Naive thymus-derived CD4-positive, alpha-beta T cell (primary cell): ENCODE measurements around the gene SORBS1. TPM values are rescaled to one million over a fixed set of nuclear protein-coding genes. Genes with fewer than 3 reads are reported as not detected.
"Not testable (repeated sequence)": the region's sequence is repeated elsewhere in the genome, so short reads cannot be mapped to it uniquely, and the experiment has no call there.

Experiments
- ATAC-seq: fragments of 150-1000 bp; cut with Tn5 transposase; 2 replicates; pipeline ENCODE4 v1.10.0; 2021; ENCODE audit warnings: mild to moderate bottlenecking, moderate library complexity
- CTCF ChIA-PET: fragments of 350-600 bp; sonication (Branson Sonifier 250); formaldehyde crosslinking; loops from one replicate; lab custom pipeline; 2021; ENCODE audit warnings: antibody characterized with exemption; lab: Charles Lee
- POLR2A ChIA-PET: fragments of 350-600 bp; sonication (Branson Sonifier 250); formaldehyde crosslinking; loops from one replicate; lab custom pipeline; 2021; ENCODE audit warnings: antibody characterized with exemption, inconsistent platforms; lab: Charles Lee
- DNase-seq, 9 donors: peaks; one replicate each; pipeline versions ENCODE4 v3.0.0 to v3.0.0-alpha.2; 2020 to 2022; ENCODE audit warnings: mixed read lengths in 1 of 9
- H3K27ac ChIP-seq: one replicate; pipeline ENCODE4 v1.7.0; 2013; ENCODE audit warnings: mild to moderate bottlenecking, low read depth, low read length, moderate library complexity
- H3K27me3 ChIP-seq, 2 donors: one replicate each; pipeline ENCODE4 v1.7.0; 2013; ENCODE audit warnings: low read length in 2 of 2, mild to moderate bottlenecking in 2 of 2, moderate library complexity in 2 of 2; ENCODE audit not compliant: control insufficient read depth in 2 of 2, insufficient read depth in 2 of 2
- H3K36me3 ChIP-seq, 3 experiments: 1 replicate in 2 of 3; 2 replicates in 1 of 3; pipeline ENCODE4 v1.7.0; 2013; ENCODE audit warnings: low read length in 3 of 3, mild to moderate bottlenecking in 3 of 3, moderate library complexity in 1 of 3; ENCODE audit not compliant: insufficient read depth in 3 of 3, control insufficient read depth in 2 of 3
- H3K4me1 ChIP-seq, 2 donors: one replicate each; pipeline ENCODE4 v1.7.0; 2013; ENCODE audit warnings: low read length in 2 of 2, mild to moderate bottlenecking in 2 of 2, moderate library complexity in 1 of 2; ENCODE audit not compliant: control insufficient read depth in 2 of 2, insufficient read depth in 2 of 2
- H3K4me3 ChIP-seq: 2 replicates; pipeline ENCODE4 v1.7.0; 2013; ENCODE audit warnings: mild to moderate bottlenecking, low read length
- H3K9me3 ChIP-seq, 3 experiments: 1 replicate in 2 of 3; 2 replicates in 1 of 3; pipeline ENCODE4 v1.7.0; 2013; ENCODE audit warnings: low read length in 3 of 3; ENCODE audit not compliant: control insufficient read depth in 2 of 3
- H3K27ac Mint-ChIP-seq, 9 donors: one replicate each; pipeline ENCODE4 v1.8.0; 2020 to 2022; ENCODE audit warnings: mixed read lengths in 9 of 9, mild to moderate bottlenecking in 8 of 9, moderate library complexity in 5 of 9, inconsistent platforms in 2 of 9
- H3K27me3 Mint-ChIP-seq, 5 donors: one replicate each; pipeline ENCODE4 v1.8.0; 2021 to 2022; ENCODE audit warnings: mixed read lengths in 5 of 5, mild to moderate bottlenecking in 1 of 5
- H3K36me3 Mint-ChIP-seq, 5 donors: one replicate each; pipeline ENCODE4 v1.8.0; 2020 to 2022; ENCODE audit warnings: mixed read lengths in 5 of 5, mild to moderate bottlenecking in 3 of 5, inconsistent platforms in 1 of 5
- H3K4me1 Mint-ChIP-seq, 7 donors: one replicate each; pipeline ENCODE4 v1.8.0; 2020 to 2022; ENCODE audit warnings: mixed read lengths in 7 of 7, mild to moderate bottlenecking in 3 of 7, inconsistent platforms in 1 of 7
- H3K4me3 Mint-ChIP-seq, 10 donors: one replicate each; pipeline ENCODE4 v1.8.0; 2020 to 2022; ENCODE audit warnings: mild to moderate bottlenecking in 10 of 10, mixed read lengths in 10 of 10, moderate library complexity in 6 of 10, inconsistent platforms in 2 of 10
- H3K9me3 Mint-ChIP-seq, 11 donors: one replicate each; pipeline ENCODE4 v1.8.0; 2020 to 2022; ENCODE audit warnings: mixed read lengths in 11 of 11, mild to moderate bottlenecking in 4 of 11, inconsistent platforms in 1 of 11, moderate library complexity in 1 of 11
- intact Hi-C, 2 donors: fragments of 100-400 bp; cut with micrococcal nuclease; formaldehyde crosslinking; loops; one replicate each; pipeline ENCODE4 v1.15.1; 2023
- polyA plus RNA-seq, 2 donors: library from polyadenylated mRNA; unstranded; fragments of 300-500 nt; fragmentation: Illumina TruSeq; gene quantifications; one replicate each; pipeline ENCODE4 v1.2.3, GENCODE V29; 2021
- total RNA-seq, 6 experiments: library from RNA in 5 of 6; stranded (reverse) in 5 of 6; gene quantifications; 1 replicate in 5 of 6; 2 replicates in 1 of 6; pipeline ENCODE4 v1.2.3 and lab custom pipeline; 2021 to 2026

SORBS1 gene
- total and polyA plus RNA-seq, 7 experiments from 2014 or later: 0.58 to 1.9 (median 0.95) TPM

GRCh38 chr10:95352684-95353083, 208.5 kb downstream of the SORBS1 start:
- Histone ChIP-seq H3K4me3 (no peak overlapping the region), H3K27ac (no peak overlapping the region), H3K27me3 (no peaks in the 10 kb centered on the region), H3K9me3 (no peaks in the 10 kb centered on the region), H3K36me3 (no peaks in the 10 kb centered on the region), H3K4me1 (no peaks in the 10 kb centered on the region)
- no peak for DNase-seq
- Mint-ChIP-seq H3K27me3 (peaks cover 0 to 6% (median 0%) of the 10 kb centered on the region in 5 donors), H3K4me1 (no peaks in the 10 kb centered on the region), H3K36me3 (peaks cover 0 to 11% (median 0%) of the 10 kb centered on the region in 5 donors), H3K4me3 (no peak overlapping the region), H3K9me3 (no peaks in the 10 kb centered on the region), H3K27ac (no peak overlapping the region)
- ChIA-PET POLR2A (interaction anchor here (0.7 kb wide), 1 partner anchor 8 kb away, joined by 3 read pairs; no protein-coding TSS in a partner anchor), CTCF (no interaction called here)
- intact Hi-C loops: no loop called here
- ATAC-seq: no peak

DNA sequence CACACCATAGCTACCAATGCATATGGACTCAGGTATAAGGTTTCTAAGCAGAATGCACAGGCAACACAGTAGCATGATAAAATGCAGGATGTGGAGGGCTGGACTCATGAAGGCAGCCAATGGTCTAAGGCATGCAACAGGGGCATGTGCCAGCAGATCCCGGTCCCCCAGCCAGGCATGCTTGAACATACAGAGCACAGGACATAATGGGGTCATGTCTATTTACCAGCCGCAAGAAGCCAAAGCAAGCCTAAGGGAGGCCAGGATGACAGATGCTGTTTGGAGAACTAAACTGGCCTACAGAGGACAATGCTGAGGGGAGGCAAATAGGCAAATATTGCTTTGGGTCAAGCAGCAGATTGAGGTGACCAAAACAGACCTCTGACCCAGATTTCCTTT, 210.3 kb downstream of the SORBS1 start:
- ChIA-PET POLR2A (no interaction called here), CTCF (interaction anchor here (1.1 to 1.9 kb wide), 2 partner anchors 12 to 14 kb away, joined by 3 to 5 read pairs; no protein-coding TSS in a partner anchor)
- H3K4me3 ChIP-seq: no peak overlapping the region
- intact Hi-C loops: no loop called here
- Mint-ChIP-seq H3K9me3 (no peaks in the 10 kb centered on the region), H3K27me3 (peaks cover 0 to 16% (median 0%) of the 10 kb centered on the region in 5 donors), H3K36me3 (peaks cover 0 to 5% (median 0%) of the 10 kb centered on the region in 5 donors), H3K4me3 (no peak overlapping the region), H3K4me1 (no peaks in the 10 kb centered on the region), H3K27ac (no peak overlapping the region)
- DNase-seq: no peak
- ATAC-seq: no peak
- no peak overlapping the region for H3K27ac ChIP-seq
- H3K27me3 ChIP-seq: no peaks in the 10 kb centered on the region
- no peaks in the 10 kb centered on the region for H3K36me3 ChIP-seq
- H3K4me1 ChIP-seq: no peaks in the 10 kb centered on the region
- no peaks in the 10 kb centered on the region for H3K9me3 ChIP-seq

- ATAC-seq (no peak), DNase-seq (no peak)
- Histone ChIP-seq H3K27me3 (no peaks in the 10 kb centered on the region), H3K4me1 (no peaks in the 10 kb centered on the region), H3K9me3 (no peaks in the 10 kb centered on the region), H3K27ac (no peak overlapping the region), H3K4me3 (no peak overlapping the region), H3K36me3 (no peaks in the 10 kb centered on the region)
- peaks cover 0 to 2% (median 0%) of the 10 kb centered on the region in 5 donors for H3K36me3 Mint-ChIP-seq
- no peak overlapping the region for H3K4me3 Mint-ChIP-seq
- H3K27me3 Mint-ChIP-seq: peaks cover 0 to 16% (median 0%) of the 10 kb centered on the region in 5 donors
- H3K9me3 Mint-ChIP-seq: no peaks in the 10 kb centered on the region
- intact Hi-C loops: no loop called here
- H3K27ac Mint-ChIP-seq: no peak overlapping the region
- ChIA-PET POLR2A (no interaction called here), CTCF (interaction anchor here (1.1 to 1.9 kb wide), 2 partner anchors 13 to 14 kb away, joined by 3 to 5 read pairs; no protein-coding TSS in a partner anchor)
- H3K4me1 Mint-ChIP-seq: no peaks in the 10 kb centered on the region
Measured at GRCh38 chr10:95350219-95350829, 210.8 kb downstream of the SORBS1 start.

DNA sequence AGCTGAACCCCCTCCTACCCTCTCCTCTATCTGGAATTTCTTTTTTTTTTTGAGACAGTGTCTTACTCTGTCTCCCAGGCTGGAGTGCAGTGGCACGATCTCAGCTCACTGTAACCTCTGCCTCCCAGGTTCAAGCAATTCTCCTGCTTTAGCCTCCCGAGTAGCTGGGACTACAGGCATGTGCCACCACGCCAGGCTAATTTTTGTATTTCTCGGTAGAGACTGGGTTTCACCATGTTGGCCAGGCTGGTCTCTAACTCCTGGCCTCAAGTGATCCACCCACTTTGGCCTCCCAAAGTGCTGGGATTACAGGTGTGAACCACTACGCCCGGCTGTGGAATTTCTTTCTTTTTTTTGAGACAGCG, 213.8 kb downstream of the SORBS1 start:
- H3K9me3 Mint-ChIP-seq, DNase-seq, POLR2A ChIA-PET, H3K4me1 ChIP-seq, intact Hi-C loops, H3K27ac ChIP-seq, H3K27me3 ChIP-seq, H3K36me3 Mint-ChIP-seq, ATAC-seq, H3K4me3 Mint-ChIP-seq, H3K4me1 Mint-ChIP-seq, H3K9me3 ChIP-seq, H3K27ac Mint-ChIP-seq, CTCF ChIA-PET, H3K4me3 ChIP-seq, H3K36me3 ChIP-seq: not testable (repeated sequence)
- H3K27me3 Mint-ChIP-seq: peaks cover 0 to 18% (median 0%) of the 10 kb centered on the region in 5 donors

DNA sequence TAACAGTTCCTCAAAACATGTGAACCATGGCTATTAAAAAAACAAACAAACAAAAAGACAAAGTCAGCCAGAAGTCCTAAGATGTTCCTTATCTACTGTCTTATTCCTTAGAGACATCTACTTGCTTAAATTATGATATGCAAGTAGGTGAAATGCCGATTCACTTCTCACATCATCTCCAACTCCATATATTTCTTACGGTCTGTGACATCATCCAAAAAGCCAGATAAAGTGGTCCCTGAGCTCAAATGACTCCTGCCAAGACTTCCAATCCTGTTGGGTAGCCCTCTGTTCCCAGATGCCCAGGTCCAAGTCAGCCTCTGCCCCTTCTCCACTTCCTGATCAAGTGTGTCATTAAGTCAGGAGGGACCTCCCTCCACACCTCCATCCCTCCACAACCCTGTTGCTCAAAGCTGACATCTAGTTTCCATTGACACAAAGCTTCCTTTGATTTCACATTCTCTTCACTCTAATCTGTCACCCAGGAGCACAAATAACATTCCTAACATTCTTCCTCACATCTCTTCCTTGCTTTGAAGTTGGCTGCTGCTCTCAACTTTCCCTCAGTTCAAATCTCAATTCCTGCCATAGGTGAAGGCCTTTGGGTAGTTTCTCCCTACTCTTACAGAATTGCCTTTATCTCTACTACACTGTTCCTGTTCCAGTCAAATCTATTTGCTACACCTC, 214.3 kb downstream of the SORBS1 start:
- ATAC-seq: no peak
- Histone ChIP-seq H3K4me3 (no peak overlapping the region), H3K27me3 (no peaks in the 10 kb centered on the region), H3K9me3 (no peaks in the 10 kb centered on the region), H3K27ac (no peak overlapping the region), H3K4me1 (no peaks in the 10 kb centered on the region), H3K36me3 (no peaks in the 10 kb centered on the region)
- CTCF ChIA-PET: no interaction called here
- intact Hi-C loops: no loop called here
- H3K4me3 Mint-ChIP-seq: no peak overlapping the region
- H3K27ac Mint-ChIP-seq: no peak overlapping the region
- POLR2A ChIA-PET: no interaction called here
- H3K36me3 Mint-ChIP-seq: no peaks in the 10 kb centered on the region
- H3K9me3 Mint-ChIP-seq: no peaks in the 10 kb centered on the region
- H3K27me3 Mint-ChIP-seq: peaks cover 0 to 18% (median 0%) of the 10 kb centered on the region in 5 donors
- H3K4me1 Mint-ChIP-seq: no peaks in the 10 kb centered on the region
- DNase-seq: no peak

DNA sequence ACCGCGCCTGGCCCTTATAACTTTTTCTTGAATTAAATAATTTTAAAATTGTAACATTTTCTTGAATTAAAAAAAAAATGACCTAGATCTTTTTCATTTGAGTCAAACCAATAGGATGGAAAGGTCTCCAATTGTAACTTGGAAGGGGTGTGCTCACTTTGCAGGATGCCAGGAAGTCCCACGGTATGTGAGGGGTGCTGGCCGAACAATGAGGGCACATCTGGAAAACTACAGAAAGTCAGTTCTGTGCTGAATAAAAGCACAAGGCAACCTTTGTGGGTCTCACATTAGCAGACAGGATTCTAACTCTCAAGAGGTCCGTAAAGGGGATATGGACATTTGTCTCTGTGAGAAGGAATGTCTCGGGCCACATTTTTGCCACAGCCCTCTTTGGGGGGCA, 217.6 kb downstream of the SORBS1 start:
- ATAC-seq: no peak
- Histone ChIP-seq H3K36me3 (no peaks in the 10 kb centered on the region), H3K27me3 (no peaks in the 10 kb centered on the region), H3K4me3 (no peak overlapping the region), H3K27ac (no peak overlapping the region), H3K9me3 (no peaks in the 10 kb centered on the region), H3K4me1 (no peaks in the 10 kb centered on the region)
- Mint-ChIP-seq H3K27ac (no peak overlapping the region), H3K4me3 (no peak overlapping the region), H3K4me1 (no peaks in the 10 kb centered on the region), H3K36me3 (no peaks in the 10 kb centered on the region), H3K9me3 (no peaks in the 10 kb centered on the region), H3K27me3 (peaks cover 0 to 14% (median 0%) of the 10 kb centered on the region in 5 donors)
- intact Hi-C loops: no loop called here
- DNase-seq: no peak
- CTCF ChIA-PET: no interaction called here
- POLR2A ChIA-PET: no interaction called here

DNA sequence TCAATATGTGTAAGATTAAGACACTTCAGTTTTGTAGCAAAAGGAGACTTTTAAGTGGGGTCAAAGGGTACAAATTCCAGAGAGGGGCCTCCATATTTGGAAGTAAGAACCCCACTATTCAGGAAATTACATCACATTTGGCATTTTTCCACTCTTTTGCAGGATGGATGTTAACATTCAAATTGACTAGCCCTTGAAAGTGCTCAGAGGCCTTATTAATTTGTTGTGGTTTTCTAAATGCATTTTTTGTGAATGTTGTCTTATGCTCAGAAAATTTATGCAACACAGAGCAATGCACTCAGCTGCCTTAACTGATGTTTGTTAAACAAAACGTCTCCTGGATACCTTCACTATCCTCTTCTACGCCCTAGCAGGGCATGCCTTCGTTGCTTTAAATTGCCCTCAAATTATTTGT, 219.4 kb downstream of the SORBS1 start:
- no peak overlapping the region for H3K4me3 Mint-ChIP-seq
- ATAC-seq (no peak), DNase-seq (no peak)
- H3K4me1 ChIP-seq: no peaks in the 10 kb centered on the region
- H3K27me3 ChIP-seq: no peaks in the 10 kb centered on the region
- H3K9me3 Mint-ChIP-seq: no peaks in the 10 kb centered on the region
- H3K27me3 Mint-ChIP-seq: peaks cover 0 to 8% (median 0%) of the 10 kb centered on the region in 5 donors
- intact Hi-C loops: no loop called here
- ChIA-PET POLR2A (no interaction called here), CTCF (no interaction called here)
- no peak overlapping the region for H3K4me3 ChIP-seq
- H3K27ac ChIP-seq: no peak overlapping the region
- no peaks in the 10 kb centered on the region for H3K4me1 Mint-ChIP-seq
- no peaks in the 10 kb centered on the region for H3K36me3 ChIP-seq
- no peaks in the 10 kb centered on the region for H3K9me3 ChIP-seq
- H3K36me3 Mint-ChIP-seq: no peaks in the 10 kb centered on the region
- H3K27ac Mint-ChIP-seq: no peak overlapping the region
